ENCODE results near the gene DSC3.

The DSC3 gene

DNA sequence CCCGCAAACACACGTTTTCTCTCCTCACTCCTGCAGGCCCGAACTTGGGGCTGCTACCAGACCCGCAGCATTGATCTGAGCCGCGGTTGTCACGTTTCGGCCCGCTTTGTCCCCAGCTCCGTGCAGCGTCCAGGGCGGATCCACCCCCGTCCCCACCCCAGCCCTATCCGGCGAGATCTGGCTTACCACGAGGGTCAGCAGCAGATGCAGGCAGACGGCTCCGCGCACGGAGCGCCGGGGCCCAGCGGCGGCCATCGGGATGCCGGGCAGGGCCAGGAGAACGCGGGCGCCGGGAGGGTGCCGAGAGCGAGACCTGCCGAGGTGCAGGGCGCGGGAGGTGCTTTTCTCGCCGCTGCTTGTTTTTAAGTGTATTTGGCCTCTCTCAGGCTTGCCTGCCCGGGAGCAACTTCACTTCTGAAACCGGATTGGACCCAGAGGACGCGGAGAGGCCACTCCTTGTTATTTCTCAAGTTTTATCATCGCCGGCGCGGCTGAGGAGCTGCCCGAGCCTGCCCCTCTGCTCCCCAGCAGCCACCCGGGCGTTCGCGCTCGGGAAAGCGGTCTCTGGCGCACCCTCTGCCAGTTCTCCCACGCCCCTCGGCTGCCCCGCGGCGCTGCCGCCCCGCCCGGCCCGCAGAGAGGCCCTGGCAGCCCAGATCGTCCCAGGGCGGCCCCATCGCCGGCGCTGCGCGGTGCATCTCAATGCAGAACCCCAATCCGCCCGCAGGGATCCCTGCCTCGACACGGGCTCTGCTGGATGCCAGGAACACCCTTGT is at the start of gene DSC3:
DSC3 (minus strand) TSS at position 337 of the 776 bp plus-strand sequence; CDS start at position 255, 82 bp downstream.
- Mint-ChIP-seq H3K27ac (peak within 1 kb of the TSS; percentile 69), H3K9me3 (no peaks in the 10 kb centered on the region), H3K27me3 (peaks cover 42% of the 10 kb centered on the region), H3K4me1 (peaks cover 4% of the 10 kb centered on the region), H3K4me3 (peak within 1 kb of the TSS; percentile 31), H3K36me3 (peaks cover 3% of the 10 kb centered on the region)
- DNase-seq = no peak
- CTCF ChIA-PET = no interaction called here

DNA sequence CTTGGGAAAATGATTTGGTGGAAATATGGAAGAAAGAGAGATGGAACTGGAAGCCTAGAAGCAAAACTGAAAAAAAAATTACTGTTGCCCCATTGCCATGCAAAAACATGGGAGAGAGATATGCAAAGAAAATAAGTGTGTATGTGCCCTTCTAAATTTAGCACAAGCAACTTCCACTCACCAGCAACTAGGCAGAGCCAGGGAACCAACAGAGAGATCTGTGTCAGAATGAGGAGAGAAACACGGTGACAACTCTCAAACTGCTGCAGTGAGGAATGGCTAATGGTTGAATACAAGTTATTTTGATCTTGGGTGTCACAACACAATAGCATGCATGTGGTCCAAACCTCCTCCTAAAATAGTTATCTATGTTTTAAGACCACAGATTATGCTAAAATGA is 48.8 kb upstream of the DSC3 start:
- DNase-seq = no peak
- Mint-ChIP-seq H3K27ac (no peak overlapping the region), H3K4me1 (no peaks in the 10 kb centered on the region), H3K36me3 (no peaks in the 10 kb centered on the region), H3K9me3 (no peaks in the 10 kb centered on the region), H3K4me3 (no peak overlapping the region), H3K27me3 (no peaks in the 10 kb centered on the region)
- CTCF ChIA-PET = no interaction called here

DNA sequence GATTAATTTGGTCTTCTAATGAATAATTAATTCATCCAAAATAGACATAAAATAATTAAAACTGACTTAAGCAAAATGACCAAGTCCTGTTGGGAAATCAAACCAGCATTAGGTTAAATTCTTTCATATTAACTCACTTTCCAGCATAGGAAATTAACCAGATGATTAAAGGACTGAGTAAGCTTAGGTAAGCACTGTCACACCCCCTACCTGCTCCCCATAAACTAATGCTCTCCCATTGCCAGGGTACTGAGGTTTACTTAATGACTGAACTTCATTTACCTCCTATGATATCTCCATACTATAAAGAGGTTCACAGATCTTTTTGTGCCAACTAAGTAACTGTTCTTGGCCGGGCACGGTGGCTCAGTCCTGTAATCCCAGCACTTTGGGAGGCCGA is 46.0 kb upstream of the DSC3 start:
- Mint-ChIP-seq H3K4me3 (no peak overlapping the region), H3K36me3 (no peaks in the 10 kb centered on the region), H3K27ac (no peak overlapping the region), H3K9me3 (no peaks in the 10 kb centered on the region), H3K4me1 (no peaks in the 10 kb centered on the region), H3K27me3 (no peaks in the 10 kb centered on the region)
- no peak for DNase-seq
- CTCF ChIA-PET = no interaction called here

DNA sequence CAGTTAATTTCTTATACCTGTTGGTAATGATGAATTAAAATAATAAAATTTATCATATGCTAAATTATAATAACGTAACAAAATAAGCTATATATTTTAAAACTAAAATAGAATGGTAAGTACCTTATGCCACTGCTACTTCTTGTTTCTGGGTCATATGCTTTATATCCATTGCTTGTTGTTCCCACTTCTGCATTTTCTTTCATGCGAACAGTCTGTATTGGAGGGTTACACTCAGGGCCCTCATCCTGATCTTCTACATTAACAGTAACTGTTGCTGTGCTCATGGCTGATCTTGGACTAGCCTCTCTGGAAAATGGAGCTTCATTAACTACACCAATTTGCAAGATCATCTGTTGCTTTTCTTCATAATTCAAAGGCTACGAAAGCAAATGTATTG is 37.4 kb upstream of the DSC3 start:
- Mint-ChIP-seq H3K27me3 (no peaks in the 10 kb centered on the region), H3K4me1 (no peaks in the 10 kb centered on the region)
- CTCF ChIA-PET = no interaction called here

DNA sequence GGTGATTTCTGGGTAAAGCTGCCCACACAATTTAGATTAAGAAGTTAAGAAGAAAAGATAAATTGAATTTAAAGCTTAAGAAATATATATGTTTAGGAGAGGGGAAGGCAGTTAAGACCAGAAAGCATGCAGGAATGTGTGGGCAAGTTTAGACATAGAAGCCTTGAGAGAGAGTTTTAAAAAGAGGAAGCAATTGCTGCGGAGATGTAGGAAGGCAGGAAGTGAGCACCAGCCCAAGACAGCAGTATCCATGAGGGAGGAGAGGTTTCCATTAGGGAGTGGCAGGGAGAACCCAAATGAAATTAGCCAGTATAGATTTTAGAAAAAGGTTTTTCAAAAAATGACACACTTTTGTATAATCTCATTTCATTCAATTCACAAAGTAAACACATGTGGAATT is 35.3 kb upstream of the DSC3 start:
- Mint-ChIP-seq H3K4me3 (no peak overlapping the region), H3K27ac (no peak overlapping the region)

More for the DNA sequence above, 37.4 kb upstream of the DSC3 start:
- Mint-ChIP-seq H3K9me3 (peaks cover 4% of the 10 kb centered on the region), H3K4me3 (no peak overlapping the region), H3K36me3 (no peaks in the 10 kb centered on the region), H3K27ac (no peak overlapping the region)
- no peak for DNase-seq

DNA sequence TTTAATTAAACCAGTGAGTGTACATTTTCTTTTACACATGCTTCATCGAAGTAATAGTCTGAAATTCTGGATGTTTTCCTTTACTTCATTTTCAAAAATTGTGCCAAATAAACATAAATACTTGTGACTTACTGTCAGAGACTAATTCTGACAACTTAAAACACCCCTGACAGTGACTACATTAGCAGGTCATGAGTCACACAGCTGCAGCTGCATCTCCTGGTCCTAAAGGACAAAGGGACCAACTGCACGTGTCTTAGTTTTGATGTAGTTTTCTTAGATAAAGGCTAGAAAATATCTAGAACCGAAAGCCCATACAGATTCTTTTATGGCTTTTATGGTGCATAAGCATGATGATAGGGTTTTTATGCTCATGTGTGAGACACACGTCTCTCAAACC is 29.6 kb upstream of the DSC3 start:
- CTCF ChIA-PET = no interaction called here
- Mint-ChIP-seq H3K9me3 (peaks cover 3% of the 10 kb centered on the region), H3K27me3 (no peaks in the 10 kb centered on the region), H3K4me3 (no peak overlapping the region), H3K4me1 (no peaks in the 10 kb centered on the region), H3K36me3 (no peaks in the 10 kb centered on the region), H3K27ac (no peak overlapping the region)
- no peak for DNase-seq

More for the DNA sequence above, 35.3 kb upstream of the DSC3 start:
- CTCF ChIA-PET = no interaction called here
- Mint-ChIP-seq H3K36me3 (no peaks in the 10 kb centered on the region), H3K9me3 (peaks cover 7% of the 10 kb centered on the region), H3K27me3 (no peaks in the 10 kb centered on the region), H3K4me1 (no peaks in the 10 kb centered on the region)
- DNase-seq = no peak

DNA sequence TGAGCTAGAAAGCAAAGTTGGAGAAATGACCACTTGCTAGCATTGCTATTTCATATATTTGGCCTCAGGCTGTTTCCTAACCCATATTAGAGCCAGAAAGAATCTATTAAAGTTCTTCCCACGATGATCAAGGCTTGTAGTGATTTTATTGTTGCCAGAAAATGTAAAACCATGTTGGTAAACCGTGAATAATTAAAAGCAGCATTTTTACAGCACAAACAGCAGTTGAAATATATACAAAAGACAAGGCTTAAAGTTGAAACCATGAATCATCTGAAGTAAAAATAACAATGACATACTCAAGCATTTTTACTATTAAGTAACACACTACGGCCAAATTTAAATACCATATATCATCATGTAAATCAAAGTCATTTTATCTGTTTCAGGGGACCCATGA is 27.7 kb upstream of the DSC3 start:
- H3K27ac Mint-ChIP-seq = no peak overlapping the region
- DNase-seq = no peak
- no peaks in the 10 kb centered on the region for H3K36me3 Mint-ChIP-seq
- no peaks in the 10 kb centered on the region for H3K4me1 Mint-ChIP-seq
- no peaks in the 10 kb centered on the region for H3K27me3 Mint-ChIP-seq
- H3K4me3 Mint-ChIP-seq = no peak overlapping the region
- peaks cover 3% of the 10 kb centered on the region for H3K9me3 Mint-ChIP-seq
- CTCF ChIA-PET = no interaction called here

DNA sequence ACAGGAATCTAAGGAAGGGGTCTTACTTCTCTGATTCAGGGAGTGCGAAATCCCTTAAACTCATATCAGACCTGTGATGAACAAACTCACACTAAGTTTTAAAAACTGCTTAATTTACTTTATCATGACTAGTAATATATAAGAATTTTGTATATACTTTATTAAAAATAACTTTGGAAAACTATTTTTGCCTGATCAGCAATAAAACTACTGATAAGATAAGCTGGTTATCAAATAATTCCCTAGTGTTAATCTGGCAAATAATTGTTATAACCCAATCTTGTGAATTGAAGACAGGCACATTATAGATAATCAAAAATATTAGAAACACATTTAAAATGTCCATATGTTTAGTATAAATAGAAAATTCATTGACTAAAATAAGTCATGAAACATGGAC is 23.7 kb upstream of the DSC3 start:
- Mint-ChIP-seq H3K27me3 (no peaks in the 10 kb centered on the region), H3K36me3 (no peaks in the 10 kb centered on the region), H3K27ac (no peak overlapping the region), H3K4me3 (no peak overlapping the region), H3K9me3 (no peaks in the 10 kb centered on the region), H3K4me1 (no peaks in the 10 kb centered on the region)
- no peak for DNase-seq
- CTCF ChIA-PET = no interaction called here

DNA sequence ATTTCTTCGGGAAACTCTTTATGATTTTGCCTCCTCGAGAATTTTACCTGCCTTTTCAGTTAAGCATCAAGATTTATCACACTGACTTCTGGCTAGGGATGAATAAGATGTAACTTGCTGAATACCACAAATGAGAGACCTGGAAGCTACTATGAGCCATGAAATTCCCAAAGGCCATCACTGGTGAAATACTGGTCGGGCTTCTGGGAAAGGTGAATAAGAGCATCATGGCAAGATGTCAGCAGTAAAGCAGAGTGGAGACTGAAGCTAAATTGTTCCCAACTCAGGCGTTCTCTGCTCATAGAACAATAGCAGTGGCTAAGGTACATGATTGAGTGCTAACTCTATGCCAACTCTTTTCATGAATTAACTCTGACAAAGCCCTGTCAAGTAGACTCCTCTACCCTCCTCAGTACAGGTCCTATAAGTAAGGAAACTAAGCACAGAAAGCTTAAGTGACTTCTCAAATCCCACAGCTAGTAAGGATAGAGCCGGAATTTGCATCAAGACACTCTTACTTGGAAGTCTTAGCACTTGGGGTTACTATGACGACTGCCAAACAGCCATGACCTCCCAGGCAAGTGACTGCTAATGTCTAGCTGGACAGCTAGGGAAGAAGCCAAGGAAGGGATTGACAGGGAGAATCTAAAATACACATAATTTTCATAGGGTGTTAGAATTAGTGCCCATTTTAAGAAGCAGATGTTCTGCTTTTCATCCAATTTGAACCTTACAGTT is 22.7 kb upstream of the DSC3 start:
- no peaks in the 10 kb centered on the region for H3K36me3 Mint-ChIP-seq
- H3K9me3 Mint-ChIP-seq = no peaks in the 10 kb centered on the region
- CTCF ChIA-PET = no interaction called here
- no peak overlapping the region for H3K27ac Mint-ChIP-seq
- H3K4me3 Mint-ChIP-seq = no peak overlapping the region
- no peak for DNase-seq
- H3K27me3 Mint-ChIP-seq = no peaks in the 10 kb centered on the region
- no peaks in the 10 kb centered on the region for H3K4me1 Mint-ChIP-seq

DNA sequence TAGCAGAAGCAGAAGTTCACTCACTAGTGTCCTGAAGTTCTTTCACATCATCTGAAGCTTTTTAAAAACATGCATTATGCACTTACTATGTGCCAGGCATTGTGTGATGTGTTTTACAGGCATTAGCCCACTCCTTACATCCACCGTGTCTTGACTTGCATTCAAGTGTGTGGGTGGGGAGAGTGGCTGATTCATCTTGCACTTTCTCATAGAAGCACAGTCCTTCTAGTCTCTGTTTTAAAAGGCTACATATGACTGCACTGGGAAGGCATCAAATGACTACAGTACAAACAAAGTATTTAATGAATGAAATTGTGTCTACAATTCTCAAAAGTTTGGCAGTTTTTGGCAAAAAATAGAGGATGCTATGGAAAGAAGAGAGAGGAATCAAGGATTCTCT is 21.6 kb upstream of the DSC3 start:
- no peak overlapping the region for H3K27ac Mint-ChIP-seq
- no peak overlapping the region for H3K4me3 Mint-ChIP-seq
- H3K4me1 Mint-ChIP-seq = no peaks in the 10 kb centered on the region
- DNase-seq = no peak
- H3K9me3 Mint-ChIP-seq = no peaks in the 10 kb centered on the region
- CTCF ChIA-PET = no interaction called here
- no peaks in the 10 kb centered on the region for H3K27me3 Mint-ChIP-seq
- H3K36me3 Mint-ChIP-seq = no peaks in the 10 kb centered on the region

DNA sequence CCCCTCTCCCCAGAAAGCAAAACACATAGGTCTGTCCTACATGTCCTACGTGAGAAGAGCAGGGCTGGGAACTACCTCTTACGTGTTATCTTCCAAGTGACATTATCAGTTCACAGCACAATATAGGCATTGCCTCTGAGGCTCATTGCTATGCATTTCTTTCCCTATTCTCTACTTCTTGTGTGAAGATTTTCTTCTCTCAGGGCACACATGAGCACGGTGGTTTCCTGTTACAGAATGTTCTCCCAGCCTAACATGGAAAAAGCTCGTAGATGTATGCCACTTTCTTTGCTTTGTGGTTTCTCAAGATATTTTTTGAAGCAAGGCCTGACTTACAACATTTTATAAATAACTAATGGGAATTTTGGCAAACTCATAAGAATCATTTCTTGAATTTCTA is 19.4 kb upstream of the DSC3 start:
- no peak for DNase-seq
- Mint-ChIP-seq H3K27me3 (no peaks in the 10 kb centered on the region), H3K4me1 (no peaks in the 10 kb centered on the region), H3K27ac (no peak overlapping the region), H3K4me3 (no peak overlapping the region), H3K9me3 (no peaks in the 10 kb centered on the region), H3K36me3 (no peaks in the 10 kb centered on the region)
- CTCF ChIA-PET = no interaction called here

DNA sequence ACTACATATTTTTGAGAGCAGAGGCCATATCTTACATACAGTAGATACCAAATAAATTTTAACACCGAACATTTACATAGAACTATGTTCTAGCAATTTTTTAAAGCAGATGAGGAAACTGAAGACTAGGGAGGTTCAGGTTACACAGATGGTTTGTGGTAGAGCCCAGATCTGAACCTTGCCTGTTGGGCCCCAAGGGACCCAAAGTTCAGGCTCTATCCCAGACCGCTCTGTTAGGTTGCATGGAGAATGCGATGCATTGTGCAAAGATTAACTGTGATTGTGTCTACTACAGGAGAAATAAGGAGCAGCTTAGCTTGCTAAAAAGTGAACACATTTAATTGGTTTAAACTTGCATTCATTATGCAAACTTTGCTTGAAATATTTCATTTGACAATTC is 16.4 kb upstream of the DSC3 start:
- CTCF ChIA-PET = no interaction called here
- Mint-ChIP-seq H3K9me3 (no peaks in the 10 kb centered on the region), H3K27me3 (no peaks in the 10 kb centered on the region), H3K4me1 (no peaks in the 10 kb centered on the region), H3K36me3 (no peaks in the 10 kb centered on the region), H3K4me3 (no peak overlapping the region), H3K27ac (no peak overlapping the region)
- no peak for DNase-seq

DNA sequence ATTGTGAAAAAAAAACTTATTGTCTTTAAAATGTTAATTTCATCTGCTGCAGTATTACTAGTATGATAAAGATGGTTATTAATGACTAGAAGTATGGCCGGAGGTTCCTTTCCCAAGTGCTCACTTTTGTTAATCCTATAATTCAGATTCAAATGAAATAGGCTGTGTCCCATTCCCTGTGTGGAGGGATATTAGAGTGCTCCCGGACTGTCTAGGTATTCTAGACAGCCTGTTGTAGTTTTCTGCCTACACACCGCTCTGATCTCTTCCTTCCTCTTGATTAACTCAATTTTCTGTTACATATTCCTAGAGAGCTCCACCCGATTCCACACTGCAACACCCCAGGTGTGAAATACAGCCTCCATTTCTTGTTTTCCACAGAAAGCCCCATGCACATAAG is 15.4 kb upstream of the DSC3 start:
- Mint-ChIP-seq H3K9me3 (peaks cover 2% of the 10 kb centered on the region), H3K4me1 (no peaks in the 10 kb centered on the region), H3K36me3 (no peaks in the 10 kb centered on the region), H3K27me3 (no peaks in the 10 kb centered on the region), H3K4me3 (no peak overlapping the region), H3K27ac (no peak overlapping the region)
- no peak for DNase-seq
- CTCF ChIA-PET = no interaction called here

DNA sequence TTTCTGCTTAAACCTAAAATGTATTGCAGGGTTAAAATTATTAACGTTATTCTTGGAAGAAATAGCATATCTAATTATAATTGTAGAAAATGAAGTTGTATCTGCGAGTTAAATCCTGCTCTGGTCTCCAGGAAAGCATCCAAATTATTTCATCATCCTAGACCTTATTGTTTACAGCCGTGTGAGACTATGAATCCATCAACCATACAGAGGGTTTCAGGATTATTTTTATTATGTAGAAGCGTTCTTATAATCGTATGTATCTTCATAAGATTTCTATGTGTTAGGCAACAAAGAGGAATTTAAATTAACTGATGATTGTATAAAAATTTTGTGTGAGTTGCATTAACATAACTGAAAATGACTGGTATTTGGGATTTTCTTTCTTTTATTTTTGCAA is 14.5 kb upstream of the DSC3 start:
- no peaks in the 10 kb centered on the region for H3K27me3 Mint-ChIP-seq
- CTCF ChIA-PET = no interaction called here
- H3K27ac Mint-ChIP-seq = no peak overlapping the region
- no peak for DNase-seq
- H3K36me3 Mint-ChIP-seq = no peaks in the 10 kb centered on the region
- H3K9me3 Mint-ChIP-seq = peaks cover 8% of the 10 kb centered on the region
- H3K4me1 Mint-ChIP-seq = no peaks in the 10 kb centered on the region
- no peak overlapping the region for H3K4me3 Mint-ChIP-seq

DNA sequence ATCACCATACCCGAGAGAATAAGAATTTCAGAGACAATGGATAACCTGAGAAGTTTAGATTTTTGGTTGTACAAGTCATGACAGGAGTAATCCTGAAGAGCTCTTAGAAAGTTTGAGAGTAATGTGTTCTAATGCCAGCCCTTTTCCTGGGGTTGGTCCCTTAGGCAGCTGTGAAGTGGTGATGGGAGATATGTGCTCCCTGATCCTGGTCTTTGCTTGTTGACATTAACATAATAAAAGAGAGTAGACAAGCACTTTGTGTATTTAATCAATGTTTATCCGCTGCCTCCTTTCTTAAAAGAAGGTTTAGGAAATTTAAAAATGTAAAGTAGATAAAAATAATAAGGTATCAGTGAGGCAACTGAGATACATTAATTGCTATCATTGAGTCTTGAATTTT is 13.8 kb upstream of the DSC3 start:
- Mint-ChIP-seq H3K27me3 (no peaks in the 10 kb centered on the region), H3K9me3 (peaks cover 11% of the 10 kb centered on the region), H3K4me1 (no peaks in the 10 kb centered on the region), H3K36me3 (no peaks in the 10 kb centered on the region), H3K4me3 (no peak overlapping the region), H3K27ac (no peak overlapping the region)
- CTCF ChIA-PET = no interaction called here
- DNase-seq = no peak
